Measurements from ENCODE around the gene RERE. TPM values are rescaled to one million over a fixed set of nuclear protein-coding genes. Genes with fewer than 3 reads are reported as not detected.
"Not testable (repeated sequence)": the region's sequence is repeated elsewhere in the genome, so short reads cannot be mapped to it uniquely, and the experiment has no call there.

RERE gene
- total RNA-seq, 2 experiments from 2014 or later, result 73.1 to 211 TPM

DNA sequence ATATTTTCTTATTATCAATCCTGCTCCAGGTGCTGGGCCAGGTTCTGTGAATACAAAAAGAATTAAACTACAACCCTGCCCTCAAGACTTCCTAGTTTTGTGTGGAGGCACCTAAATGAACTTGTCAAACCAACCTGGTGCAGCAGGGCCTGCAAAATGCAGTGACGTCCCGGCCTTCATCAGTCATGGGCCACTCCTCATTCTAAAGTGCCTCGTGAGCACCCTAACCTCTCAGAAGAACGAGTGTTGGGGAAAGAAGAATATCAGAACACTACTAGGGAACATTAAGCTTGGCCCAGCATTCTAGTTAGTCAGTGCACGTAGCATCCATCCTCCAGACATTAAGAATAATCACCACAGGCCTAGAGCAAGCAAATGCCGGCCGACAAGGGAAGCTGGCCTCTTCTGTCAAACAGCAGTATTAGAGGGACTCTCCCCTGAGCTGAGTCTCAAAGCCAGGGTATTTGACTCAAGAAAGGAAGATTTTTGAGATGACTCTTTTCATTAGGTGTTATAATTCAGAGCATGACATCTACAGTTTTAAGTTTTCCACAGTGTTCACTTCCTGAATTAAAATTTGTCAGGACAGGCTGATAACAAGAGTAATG lies 361.6 kb downstream of the RERE start:
- Histone ChIP-seq H3K4me1 (ENCODE audit: insufficient read depth, low read length, poor library complexity, severe bottlenecking) (peaks cover 44% of the 10 kb centered on the region), H3K9me3 (ENCODE audit: low read length) (no peaks in the 10 kb centered on the region), H2AFZ (ENCODE audit: low read length) (no peak overlapping the region), H3K79me2 (ENCODE audit: insufficient read depth, low read depth, low read length) (peaks cover 42% of the 10 kb centered on the region), H3K4me3 (ENCODE audit: low read depth, low read length, poor library complexity, severe bottlenecking) (no peak overlapping the region), H3K4me2 (ENCODE audit: low read length) (no peak overlapping the region), H3K27ac (ENCODE audit: low read depth, low read length, poor library complexity, severe bottlenecking) (no peak overlapping the region), H3K36me3 (ENCODE audit: insufficient read depth, low read length) (peaks cover 30% of the 10 kb centered on the region), H3K9me2 (ENCODE audit: insufficient read depth, low read length) (no peaks in the 10 kb centered on the region), H4K20me1 (ENCODE audit: insufficient read depth, low read length) (no peaks in the 10 kb centered on the region)
- no TSS peak for BruUV-seq (replicated peaks)
- ChIA-PET POLR2A (interaction anchor here (0.5 to 2.6 kb wide), 2 partner anchors 13 to 29 kb away, joined by 4 to 7 read pairs; no protein-coding TSS in a partner anchor), CTCF (ENCODE audit: unreplicated experiment) (interaction anchor here (0.5 kb wide), 1 partner anchor 107 kb away, joined by 3 read pairs; no protein-coding TSS in a partner anchor)
- DNase-seq (ENCODE audit: low spot score), result no peak
- intact Hi-C loops (cut with micrococcal nuclease; ENCODE audit: unreplicated experiment), result no loop called here
- TF ChIP-seq, protein P1, sequence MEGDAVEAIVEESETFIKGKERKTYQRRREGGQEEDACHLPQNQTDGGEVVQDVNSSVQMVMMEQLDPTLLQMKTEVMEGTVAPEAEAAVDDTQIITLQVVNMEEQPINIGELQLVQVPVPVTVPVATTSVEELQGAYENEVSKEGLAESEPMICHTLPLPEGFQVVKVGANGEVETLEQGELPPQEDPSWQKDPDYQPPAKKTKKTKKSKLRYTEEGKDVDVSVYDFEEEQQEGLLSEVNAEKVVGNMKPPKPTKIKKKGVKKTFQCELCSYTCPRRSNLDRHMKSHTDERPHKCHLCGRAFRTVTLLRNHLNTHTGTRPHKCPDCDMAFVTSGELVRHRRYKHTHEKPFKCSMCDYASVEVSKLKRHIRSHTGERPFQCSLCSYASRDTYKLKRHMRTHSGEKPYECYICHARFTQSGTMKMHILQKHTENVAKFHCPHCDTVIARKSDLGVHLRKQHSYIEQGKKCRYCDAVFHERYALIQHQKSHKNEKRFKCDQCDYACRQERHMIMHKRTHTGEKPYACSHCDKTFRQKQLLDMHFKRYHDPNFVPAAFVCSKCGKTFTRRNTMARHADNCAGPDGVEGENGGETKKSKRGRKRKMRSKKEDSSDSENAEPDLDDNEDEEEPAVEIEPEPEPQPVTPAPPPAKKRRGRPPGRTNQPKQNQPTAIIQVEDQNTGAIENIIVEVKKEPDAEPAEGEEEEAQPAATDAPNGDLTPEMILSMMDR (conservative IDR thresholded peaks at IDR 0.05; ENCODE audit: low read length), result no peak
- no peak for TF ChIP-seq EZH2phosphoT487 (IDR thresholded peaks at IDR 0.05; ENCODE audit: borderline replicate concordance, low read depth, low read length)

DNA sequence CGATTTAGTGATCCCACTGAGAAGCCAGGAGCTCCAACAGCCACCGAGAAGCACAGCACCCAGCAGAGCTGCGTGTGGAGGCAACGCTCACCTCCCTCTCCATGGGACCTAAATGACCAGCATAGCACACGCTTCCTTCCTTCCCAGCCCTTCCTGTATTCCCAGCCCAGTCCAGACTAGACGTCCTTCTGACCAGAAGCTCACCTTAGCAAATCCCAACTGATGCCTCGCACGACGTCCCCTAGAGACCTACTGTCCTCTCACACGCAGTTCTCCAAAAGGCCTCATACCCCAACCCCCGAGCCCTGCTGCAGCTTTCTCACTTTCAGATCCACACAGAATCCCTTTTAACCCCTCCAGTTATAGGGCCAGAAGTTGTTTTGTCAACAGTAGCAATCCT lies 367.1 kb downstream of the RERE start:
- Histone ChIP-seq H3K27ac (ENCODE audit: low read depth, low read length, poor library complexity, severe bottlenecking) (no peak overlapping the region), H3K4me1 (ENCODE audit: insufficient read depth, low read length, poor library complexity, severe bottlenecking) (no peaks in the 10 kb centered on the region), H3K79me2 (ENCODE audit: insufficient read depth, low read depth, low read length) (no peaks in the 10 kb centered on the region), H4K20me1 (ENCODE audit: insufficient read depth, low read length) (no peaks in the 10 kb centered on the region), H3K36me3 (ENCODE audit: insufficient read depth, low read length) (peaks cover 34% of the 10 kb centered on the region), H3K9me3 (ENCODE audit: low read length) (no peaks in the 10 kb centered on the region), H3K4me2 (ENCODE audit: low read length) (no peak overlapping the region), H3K9me2 (ENCODE audit: insufficient read depth, low read length) (no peaks in the 10 kb centered on the region), H3K4me3 (ENCODE audit: low read depth, low read length, poor library complexity, severe bottlenecking) (no peak overlapping the region), H2AFZ (ENCODE audit: low read length) (no peak overlapping the region)
- TF ChIP-seq, protein P1 (conservative IDR thresholded peaks at IDR 0.05; ENCODE audit: low read length), result no peak
- TF ChIP-seq EZH2phosphoT487 (IDR thresholded peaks at IDR 0.05; ENCODE audit: borderline replicate concordance, low read depth, low read length), result no peak
- no TSS peak for BruUV-seq (replicated peaks)
- ChIA-PET POLR2A (interaction anchor here (1.0 to 1.3 kb wide), 2 partner anchors 10 to 11 kb away, joined by 3 to 4 read pairs; no protein-coding TSS in a partner anchor), CTCF (ENCODE audit: unreplicated experiment) (no interaction called here)
- DNase-seq (ENCODE audit: low spot score), result no peak
- intact Hi-C loops (cut with micrococcal nuclease; ENCODE audit: unreplicated experiment), result no loop called here

DNA sequence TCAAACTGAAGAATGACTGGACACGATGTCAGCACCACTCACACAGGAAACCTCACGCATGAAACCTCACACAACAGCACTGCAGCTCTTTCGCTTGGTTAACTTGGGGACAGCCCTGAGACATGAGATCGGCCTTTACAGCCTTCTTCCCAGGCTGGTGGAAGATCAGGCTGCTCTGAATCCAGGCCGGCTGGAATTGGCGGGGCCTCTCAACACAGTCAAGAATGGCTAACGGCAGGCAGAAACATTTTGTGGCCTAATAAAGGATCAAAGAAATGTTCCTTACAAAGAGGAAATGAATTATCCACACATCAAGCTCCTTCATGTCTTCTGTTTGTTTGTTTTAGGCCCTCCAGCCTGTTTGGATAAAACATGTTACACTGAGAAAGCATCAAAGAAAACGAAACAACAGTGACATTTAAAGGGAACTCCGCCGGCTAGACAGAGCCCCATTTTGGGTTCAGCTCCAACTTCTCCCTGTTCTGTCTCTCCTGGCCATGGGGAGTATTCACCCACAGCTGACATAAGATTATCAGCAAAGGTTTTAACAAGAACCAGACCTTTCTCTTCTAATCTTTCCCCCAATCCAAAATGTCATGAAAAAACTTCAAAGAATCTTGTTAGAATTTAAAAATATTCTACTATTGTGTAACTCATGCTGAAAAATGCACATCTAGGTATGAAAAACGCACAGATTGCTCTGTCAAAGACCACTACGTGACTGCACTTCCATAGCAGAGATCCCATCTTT lies 368.4 kb downstream of the RERE start:
- CTCF ChIA-PET (ENCODE audit: unreplicated experiment), result no interaction called here
- H3K9me2 ChIP-seq (ENCODE audit: insufficient read depth, low read length), result no peaks in the 10 kb centered on the region
- H3K4me2 ChIP-seq (ENCODE audit: low read length), result no peak overlapping the region
- H2AFZ ChIP-seq (ENCODE audit: low read length), result no peak overlapping the region
- H3K36me3 ChIP-seq (ENCODE audit: insufficient read depth, low read length), result peaks cover 37% of the 10 kb centered on the region
- H3K4me1 ChIP-seq (ENCODE audit: insufficient read depth, low read length, poor library complexity, severe bottlenecking), result peaks cover 5% of the 10 kb centered on the region
- BruUV-seq (replicated peaks), result no TSS peak
- no peak overlapping the region for H3K4me3 ChIP-seq (ENCODE audit: low read depth, low read length, poor library complexity, severe bottlenecking)
- no peaks in the 10 kb centered on the region for H3K9me3 ChIP-seq (ENCODE audit: low read length)
- no peak for DNase-seq (ENCODE audit: low spot score)
- intact Hi-C loops (cut with micrococcal nuclease; ENCODE audit: unreplicated experiment), result no loop called here
- no peaks in the 10 kb centered on the region for H4K20me1 ChIP-seq (ENCODE audit: insufficient read depth, low read length)
- POLR2A ChIA-PET, result interaction anchor here (0.8 to 1.0 kb wide), 2 partner anchors 8 to 11 kb away, joined by 4 read pairs; no protein-coding TSS in a partner anchor
- H3K79me2 ChIP-seq (ENCODE audit: insufficient read depth, low read depth, low read length), result no peaks in the 10 kb centered on the region
- no peak for TF ChIP-seq EZH2phosphoT487 (IDR thresholded peaks at IDR 0.05; ENCODE audit: borderline replicate concordance, low read depth, low read length)
- TF ChIP-seq, protein P1 (conservative IDR thresholded peaks at IDR 0.05; ENCODE audit: low read length), result no peak
- no peak overlapping the region for H3K27ac ChIP-seq (ENCODE audit: low read depth, low read length, poor library complexity, severe bottlenecking)

GRCh38 chr1:8448505-8448904 lies 368.9 kb downstream of the RERE start:
- H2AFZ ChIP-seq (ENCODE audit: low read length); DNase-seq (ENCODE audit: low spot score); CTCF ChIA-PET (ENCODE audit: unreplicated experiment); H3K27ac ChIP-seq (ENCODE audit: low read depth, low read length, poor library complexity, severe bottlenecking); BruUV-seq (replicated peaks); H3K4me2 ChIP-seq (ENCODE audit: low read length); POLR2A ChIA-PET; H3K9me2 ChIP-seq (ENCODE audit: insufficient read depth, low read length); H3K79me2 ChIP-seq (ENCODE audit: insufficient read depth, low read depth, low read length); H3K4me3 ChIP-seq (ENCODE audit: low read depth, low read length, poor library complexity, severe bottlenecking); H4K20me1 ChIP-seq (ENCODE audit: insufficient read depth, low read length); H3K9me3 ChIP-seq (ENCODE audit: low read length); intact Hi-C loops (cut with micrococcal nuclease; ENCODE audit: unreplicated experiment): not testable (repeated sequence)
- Histone ChIP-seq H3K36me3 (ENCODE audit: insufficient read depth, low read length) (peaks cover 36% of the 10 kb centered on the region), H3K4me1 (ENCODE audit: insufficient read depth, low read length, poor library complexity, severe bottlenecking) (peaks cover 11% of the 10 kb centered on the region)

Measured in OCI-LY7 (cell line).